ENCODE data around the gene CTNNBIP1. TPM values are rescaled to one million over a fixed set of nuclear protein-coding genes. Genes with fewer than 3 reads are reported as not detected.
A peak's percentile ranks its signal among the peaks of the same experiment; 100 is the strongest.

The CTNNBIP1 gene
- total and polyA plus RNA-seq, 2 donors from 2014 or later: 21.9 to 26.4 TPM

DNA sequence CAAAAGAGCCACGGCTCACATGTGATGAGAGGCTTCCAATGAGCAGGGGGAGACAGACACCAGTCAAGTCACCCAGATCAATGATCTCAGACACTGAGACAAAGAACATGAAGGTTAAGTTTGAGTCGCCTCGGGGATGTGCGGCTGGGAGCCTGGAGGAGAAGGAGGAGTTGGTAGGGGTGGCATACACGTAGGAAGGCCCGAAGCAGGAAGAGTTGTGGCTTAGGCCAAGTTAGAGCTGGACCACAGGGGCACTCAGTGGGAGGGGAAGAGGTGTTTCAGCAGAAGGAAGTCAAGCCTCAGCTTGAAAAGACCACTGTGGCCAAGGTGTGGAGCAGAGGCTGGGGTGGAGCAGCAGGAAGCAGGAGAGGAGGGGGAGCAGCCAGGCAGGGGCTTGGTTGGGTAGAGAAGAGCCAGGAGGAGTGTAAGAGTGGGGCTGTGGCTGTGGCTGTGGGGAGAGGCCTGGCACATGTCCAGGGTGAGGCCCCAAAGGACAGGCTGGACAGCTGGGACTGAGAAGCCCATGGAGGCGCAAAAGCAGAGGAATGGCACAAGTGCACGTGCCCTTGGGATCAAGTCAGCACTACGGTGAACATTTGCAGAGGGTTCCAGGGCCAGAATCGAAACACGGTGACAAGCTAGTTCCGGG lies 27.6 kb downstream of the CTNNBIP1 start:
- no peak overlapping the region for H3K27ac ChIP-seq (ENCODE audit: low read depth in 2 of 2, low read length in 2 of 2)
- intact Hi-C loops (cut with DNase I): no loop called here
- peaks cover 0 to 10% (median 0%) of the 10 kb centered on the region in 3 donors for H3K4me1 ChIP-seq (ENCODE audit: control insufficient read depth in 2 of 3, insufficient read depth in 2 of 3, low read depth in 1 of 3, low read length in 3 of 3)
- FAIRE-seq: no peak
- no peaks in the 10 kb centered on the region for H3K9me3 ChIP-seq (ENCODE audit: control insufficient read depth in 2 of 3, insufficient read depth in 1 of 3, low read length in 3 of 3)
- TF ChIP-seq, protein P1, sequence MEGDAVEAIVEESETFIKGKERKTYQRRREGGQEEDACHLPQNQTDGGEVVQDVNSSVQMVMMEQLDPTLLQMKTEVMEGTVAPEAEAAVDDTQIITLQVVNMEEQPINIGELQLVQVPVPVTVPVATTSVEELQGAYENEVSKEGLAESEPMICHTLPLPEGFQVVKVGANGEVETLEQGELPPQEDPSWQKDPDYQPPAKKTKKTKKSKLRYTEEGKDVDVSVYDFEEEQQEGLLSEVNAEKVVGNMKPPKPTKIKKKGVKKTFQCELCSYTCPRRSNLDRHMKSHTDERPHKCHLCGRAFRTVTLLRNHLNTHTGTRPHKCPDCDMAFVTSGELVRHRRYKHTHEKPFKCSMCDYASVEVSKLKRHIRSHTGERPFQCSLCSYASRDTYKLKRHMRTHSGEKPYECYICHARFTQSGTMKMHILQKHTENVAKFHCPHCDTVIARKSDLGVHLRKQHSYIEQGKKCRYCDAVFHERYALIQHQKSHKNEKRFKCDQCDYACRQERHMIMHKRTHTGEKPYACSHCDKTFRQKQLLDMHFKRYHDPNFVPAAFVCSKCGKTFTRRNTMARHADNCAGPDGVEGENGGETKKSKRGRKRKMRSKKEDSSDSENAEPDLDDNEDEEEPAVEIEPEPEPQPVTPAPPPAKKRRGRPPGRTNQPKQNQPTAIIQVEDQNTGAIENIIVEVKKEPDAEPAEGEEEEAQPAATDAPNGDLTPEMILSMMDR (IDR thresholded peaks at IDR 0.05; ENCODE audit: borderline replicate concordance, extremely low read depth, insufficient read depth): no peak
- no peak overlapping the region for H3K9ac ChIP-seq (ENCODE audit: low read length in 3 of 3)
- no peak overlapping the region for H3K4me3 ChIP-seq (ENCODE audit: low read length in 3 of 3)
- no peak for DNase-seq
- no peaks in the 10 kb centered on the region for H3K27me3 ChIP-seq (ENCODE audit: control insufficient read depth, insufficient read depth, low read length)
- H3K36me3 ChIP-seq (ENCODE audit: control insufficient read depth in 2 of 3, insufficient read depth in 3 of 3, low read length in 3 of 3): peaks cover 0 to 3% (median 0%) of the 10 kb centered on the region in 3 donors

GRCh38 chr1:9881838-9882249 lies 28.2 kb downstream of the CTNNBIP1 start:
- intact Hi-C loops (cut with DNase I): no loop called here
- DNase-seq (no peak), FAIRE-seq (no peak)

DNA sequence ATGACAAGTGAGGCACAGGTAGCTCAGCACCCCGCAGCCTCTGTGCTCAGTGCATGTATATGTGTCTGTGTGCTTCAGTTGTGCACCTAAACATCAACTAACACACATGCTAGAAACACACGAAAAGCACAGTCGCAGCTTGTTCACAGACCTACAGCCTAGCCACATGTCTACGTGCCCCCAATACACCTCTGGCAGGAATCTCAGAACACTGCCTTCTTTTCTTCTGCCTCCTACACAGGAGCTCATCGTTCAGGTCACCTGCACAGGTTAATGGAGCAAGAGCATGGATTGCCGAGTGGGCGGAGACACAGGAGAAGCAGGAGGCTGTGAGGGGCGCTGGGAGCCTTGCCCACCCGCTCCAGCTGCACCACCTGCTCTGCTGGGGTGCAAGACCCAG lies 31.7 kb downstream of the CTNNBIP1 start:
- intact Hi-C loops (cut with DNase I): no loop called here
- no peak for FAIRE-seq
- no peak overlapping the region for H3K4me3 ChIP-seq (ENCODE audit: low read length in 3 of 3)
- no peaks in the 10 kb centered on the region for H3K9me3 ChIP-seq (ENCODE audit: control insufficient read depth in 2 of 3, insufficient read depth in 1 of 3, low read length in 3 of 3)
- peak in 2 of 5 donors; percentile 29 to 48 for DNase-seq
- TF ChIP-seq, protein P1 (IDR thresholded peaks at IDR 0.05; ENCODE audit: borderline replicate concordance, extremely low read depth, insufficient read depth): no peak
- H3K9ac ChIP-seq (ENCODE audit: low read length in 3 of 3): no peak overlapping the region
- no peaks in the 10 kb centered on the region for H3K27me3 ChIP-seq (ENCODE audit: control insufficient read depth, insufficient read depth, low read length)
- peaks cover 0 to 3% (median 0%) of the 10 kb centered on the region in 3 donors for H3K36me3 ChIP-seq (ENCODE audit: control insufficient read depth in 2 of 3, insufficient read depth in 3 of 3, low read length in 3 of 3)
- H3K27ac ChIP-seq (ENCODE audit: low read depth in 2 of 2, low read length in 2 of 2): no peak overlapping the region
- peaks cover 0 to 12% (median 7%) of the 10 kb centered on the region in 3 donors for H3K4me1 ChIP-seq (ENCODE audit: control insufficient read depth in 2 of 3, insufficient read depth in 2 of 3, low read depth in 1 of 3, low read length in 3 of 3)

More at GRCh38 chr1:9881838-9882249, 28.2 kb downstream of the CTNNBIP1 start:
- Histone ChIP-seq H3K36me3 (ENCODE audit: control insufficient read depth in 2 of 3, insufficient read depth in 3 of 3, low read length in 3 of 3) (peaks cover 0 to 3% (median 0%) of the 10 kb centered on the region in 3 donors), H3K9me3 (ENCODE audit: control insufficient read depth in 2 of 3, insufficient read depth in 1 of 3, low read length in 3 of 3) (no peaks in the 10 kb centered on the region), H3K27ac (ENCODE audit: low read depth in 2 of 2, low read length in 2 of 2) (no peak overlapping the region), H3K9ac (ENCODE audit: low read length in 3 of 3) (no peak overlapping the region), H3K27me3 (ENCODE audit: control insufficient read depth, insufficient read depth, low read length) (no peaks in the 10 kb centered on the region), H3K4me1 (ENCODE audit: control insufficient read depth in 2 of 3, insufficient read depth in 2 of 3, low read depth in 1 of 3, low read length in 3 of 3) (peaks cover 0 to 9% (median 0%) of the 10 kb centered on the region in 3 donors), H3K4me3 (ENCODE audit: low read length in 3 of 3) (no peak overlapping the region)
- TF ChIP-seq, protein P1 (IDR thresholded peaks at IDR 0.05; ENCODE audit: borderline replicate concordance, extremely low read depth, insufficient read depth): no peak
